Activated CD4-positive, alpha-beta T cell treated with anti-CD3 and anti-CD28 coated beads for 4 hours (primary cell): Measurements from ENCODE around the gene USP11.

Source experiments
- DNase-seq, 2 donors: peaks; one replicate each; pipeline ENCODE4 v3.0.0-alpha.2; 2020

USP11 gene

GRCh38 chrX:47226071-47226470, 6.7 kb upstream of the USP11 start:
- no peak for DNase-seq

- DNase-seq = no peak
Measured at GRCh38 chrX:47226531-47227333, 6.1 kb upstream of the USP11 start.

GRCh38 chrX:47227334-47227583, 5.5 kb upstream of the USP11 start:
- no peak for DNase-seq

- DNase-seq = no peak
Measured at GRCh38 chrX:47228550-47229270, 4.1 kb upstream of the USP11 start.

GRCh38 chrX:47229427-47229826, 3.4 kb upstream of the USP11 start:
- no peak for DNase-seq

- DNase-seq = no peak
Measured at GRCh38 chrX:47230136-47230868, 2.5 kb upstream of the USP11 start.

- no peak for DNase-seq
Measured at GRCh38 chrX:47231167-47231566, 1.6 kb upstream of the USP11 start.

GRCh38 chrX:47232197-47232802, 509 bp upstream of the USP11 start:
- DNase-seq = no peak

- DNase-seq = peak; percentile 94 to 96
Measured at GRCh38 chrX:47233333-47234113, 714 bp downstream of the USP11 start.

GRCh38 chrX:47234583-47234982, 1.8 kb downstream of the USP11 start:
- DNase-seq = no peak

- DNase-seq = no peak
Measured at GRCh38 chrX:47235691-47236103, 2.9 kb downstream of the USP11 start.

- no peak for DNase-seq
Measured at GRCh38 chrX:47239199-47239598, 6.4 kb downstream of the USP11 start.

- DNase-seq = no peak
Measured at GRCh38 chrX:47239898-47240545, 7.2 kb downstream of the USP11 start.

GRCh38 chrX:47240619-47241018, 7.8 kb downstream of the USP11 start:
- DNase-seq = no peak

- DNase-seq = no peak
Measured at GRCh38 chrX:47241201-47242011, 8.6 kb downstream of the USP11 start.

GRCh38 chrX:47242321-47242720, 9.5 kb downstream of the USP11 start:
- no peak for DNase-seq

GRCh38 chrX:47243351-47243750, 10.5 kb downstream of the USP11 start:
- DNase-seq = no peak

GRCh38 chrX:47244676-47245075, 11.9 kb downstream of the USP11 start:
- DNase-seq = no peak

- no peak for DNase-seq
Measured at GRCh38 chrX:47245156-47245555, 12.3 kb downstream of the USP11 start.

- DNase-seq = no peak
Measured at GRCh38 chrX:47247206-47247998, 14.6 kb downstream of the USP11 start.

- no peak for DNase-seq
Measured at GRCh38 chrX:47247999-47248320, 15.2 kb downstream of the USP11 start.
